Left lung (tissue), 10 donors: ENCODE data around the gene ADAMTS16. TPM values are rescaled to one million over a fixed set of nuclear protein-coding genes. Genes with fewer than 3 reads are reported as not detected.

Source experiments
- ATAC-seq: fragments of 200-7000 bp; cut with Tn5 transposase; one replicate; pipeline ENCODE4 v1.9.1; 2020; ENCODE audit warnings: moderate library complexity
- DNase-seq, 4 donors: peaks; one replicate each; pipeline ENCODE4 v3.0.0-alpha.2; 2013 to 2020
- H3K27ac ChIP-seq, 2 donors: fragments of 200-600 bp; sonication (generic) in 1 of 2; one replicate each; pipeline versions ENCODE4 v1.5.0 to v1.8.0; 2020 to 2021
- H3K27me3 ChIP-seq, 2 donors: fragments of 200-600 bp; sonication (generic) in 1 of 2; one replicate each; pipeline versions ENCODE4 v1.5.0 to v1.8.0; 2020 to 2021
- H3K36me3 ChIP-seq, 2 donors: fragments of 200-600 bp; sonication (generic) in 1 of 2; one replicate each; pipeline versions ENCODE4 v1.5.0 to v1.8.0; 2020 to 2021
- H3K4me1 ChIP-seq, 2 donors: fragments of 200-600 bp; one replicate each; pipeline ENCODE4 v1.8.0; 2021
- H3K4me3 ChIP-seq, 2 donors: fragments of 200-600 bp; sonication (generic) in 1 of 2; one replicate each; pipeline versions ENCODE4 v1.5.0 to v1.8.0; 2020 to 2021; ENCODE audit warnings: mild to moderate bottlenecking in 1 of 2
- H3K9me3 ChIP-seq, 2 donors: fragments of 200-600 bp; sonication (generic) in 1 of 2; one replicate each; pipeline versions ENCODE4 v1.5.0 to v1.8.0; 2020 to 2021
- intact Hi-C, 2 donors: fragments of 100-400 bp; cut with DNase I; formaldehyde crosslinking; loops; one replicate each; pipeline versions ENCODE4 v1.11.2 to v1.14.2; 2022
- polyA plus RNA-seq, 6 donors: library from polyadenylated mRNA; unstranded; fragments of 120-200 nt; gene quantifications; one replicate each; pipeline ENCODE4 v1.2.1, GENCODE V29; 2013; ENCODE audit not compliant: insufficient read length in 6 of 6
- total RNA-seq, 2 donors: library from RNA; stranded (reverse); fragmentation: NEBNext Ultra II Directional; extraction: Animal tissue kit (Norgen Biotek cat#: 25700); gene quantifications; one replicate each; pipeline ENCODE4 v1.2.1, GENCODE V29; 2021
- TF ChIP-seq, protein P1 (sequence below), 2 donors: fragments of 200-600 bp; sonication (generic) in 1 of 2; IDR thresholded peaks; one replicate each; pipeline versions ENCODE4 v1.5.0 to v1.8.0; 2021; ENCODE audit warnings: antibody characterized with exemption in 2 of 2
- donor health status: DM: no; HTN: yes; CAD: no.
- donor health status: DM: no; HTN: no; CAD: no.

The ADAMTS16 gene
- total and polyA plus RNA-seq, 8 donors = 0.29 to 28.7 (median 1.1) TPM

DNA sequence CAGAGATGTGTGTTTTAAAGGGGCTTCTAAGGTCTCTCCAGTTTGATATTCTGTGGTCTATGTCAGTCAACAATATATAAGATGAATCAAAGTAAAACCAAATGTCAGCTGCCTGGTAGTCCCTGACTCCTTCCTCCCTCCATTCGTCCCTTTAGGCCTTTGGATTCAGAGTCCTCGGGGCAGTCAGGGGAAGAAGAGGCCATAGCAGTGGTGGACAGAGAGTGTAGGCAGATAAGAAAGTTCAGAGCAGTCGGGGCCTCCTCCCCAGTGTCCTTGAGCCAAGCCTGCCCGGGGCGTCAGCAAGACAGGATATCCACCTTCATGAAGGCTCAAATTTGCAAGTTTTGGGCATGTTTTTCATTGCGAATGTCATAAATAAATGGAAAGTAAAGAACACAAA, 110.6 kb downstream of the ADAMTS16 start:
- no peaks in the 10 kb centered on the region for H3K4me1 ChIP-seq
- peaks cover 0 to 25% of the 10 kb centered on the region in 2 donors for H3K9me3 ChIP-seq
- H3K36me3 ChIP-seq = no peaks in the 10 kb centered on the region
- no peak for ATAC-seq
- intact Hi-C loops = no loop called here
- no peak overlapping the region for H3K27ac ChIP-seq
- TF ChIP-seq, protein P1, sequence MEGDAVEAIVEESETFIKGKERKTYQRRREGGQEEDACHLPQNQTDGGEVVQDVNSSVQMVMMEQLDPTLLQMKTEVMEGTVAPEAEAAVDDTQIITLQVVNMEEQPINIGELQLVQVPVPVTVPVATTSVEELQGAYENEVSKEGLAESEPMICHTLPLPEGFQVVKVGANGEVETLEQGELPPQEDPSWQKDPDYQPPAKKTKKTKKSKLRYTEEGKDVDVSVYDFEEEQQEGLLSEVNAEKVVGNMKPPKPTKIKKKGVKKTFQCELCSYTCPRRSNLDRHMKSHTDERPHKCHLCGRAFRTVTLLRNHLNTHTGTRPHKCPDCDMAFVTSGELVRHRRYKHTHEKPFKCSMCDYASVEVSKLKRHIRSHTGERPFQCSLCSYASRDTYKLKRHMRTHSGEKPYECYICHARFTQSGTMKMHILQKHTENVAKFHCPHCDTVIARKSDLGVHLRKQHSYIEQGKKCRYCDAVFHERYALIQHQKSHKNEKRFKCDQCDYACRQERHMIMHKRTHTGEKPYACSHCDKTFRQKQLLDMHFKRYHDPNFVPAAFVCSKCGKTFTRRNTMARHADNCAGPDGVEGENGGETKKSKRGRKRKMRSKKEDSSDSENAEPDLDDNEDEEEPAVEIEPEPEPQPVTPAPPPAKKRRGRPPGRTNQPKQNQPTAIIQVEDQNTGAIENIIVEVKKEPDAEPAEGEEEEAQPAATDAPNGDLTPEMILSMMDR (IDR thresholded peaks at IDR 0.05) = no peak
- no peaks in the 10 kb centered on the region for H3K27me3 ChIP-seq
- no peak for DNase-seq
- H3K4me3 ChIP-seq = no peak overlapping the region

DNA sequence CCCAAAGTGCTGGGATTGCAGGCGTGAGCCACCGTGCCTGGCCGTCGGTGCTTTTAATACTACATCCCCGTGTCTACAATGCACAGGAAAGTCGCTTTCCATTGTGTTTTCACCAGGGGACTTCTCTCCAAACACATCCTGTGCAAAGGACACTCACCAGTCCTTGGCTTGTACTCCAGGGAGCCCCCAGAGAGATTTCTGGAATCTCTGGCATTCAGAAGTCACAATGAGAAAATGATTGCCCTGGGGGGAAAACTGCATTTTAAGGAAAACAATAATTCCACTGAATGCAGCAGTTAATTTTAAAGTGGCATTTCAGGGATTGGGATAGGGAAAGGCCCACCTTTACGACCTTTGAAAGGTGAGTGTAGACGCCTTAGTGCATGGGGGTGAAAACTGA, 112.0 kb downstream of the ADAMTS16 start:
- no peak for ATAC-seq
- no peak for DNase-seq
- H3K4me3 ChIP-seq = no peak overlapping the region
- no peaks in the 10 kb centered on the region for H3K4me1 ChIP-seq
- H3K9me3 ChIP-seq = peaks cover 0 to 34% of the 10 kb centered on the region in 2 donors
- intact Hi-C loops = no loop called here
- TF ChIP-seq, protein P1 (IDR thresholded peaks at IDR 0.05) = no peak
- no peaks in the 10 kb centered on the region for H3K27me3 ChIP-seq
- no peaks in the 10 kb centered on the region for H3K36me3 ChIP-seq
- H3K27ac ChIP-seq = no peak overlapping the region

DNA sequence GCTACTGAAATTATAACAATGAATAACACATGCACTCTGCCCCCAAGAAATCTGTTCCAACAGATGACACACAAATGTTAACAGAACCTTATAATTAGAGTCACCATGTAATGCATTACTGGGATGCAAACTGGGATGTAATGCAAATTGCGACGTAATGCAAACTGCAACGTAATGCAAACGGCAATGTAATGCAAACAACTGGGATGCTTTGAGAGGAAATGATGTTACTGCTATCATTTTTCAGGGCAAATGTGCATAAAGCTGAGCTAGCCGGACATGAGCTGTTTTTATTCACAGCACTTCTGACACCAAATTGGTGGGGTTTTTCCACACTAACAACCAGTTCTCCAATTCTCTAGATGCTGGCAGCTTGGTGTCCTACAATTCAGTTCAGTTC, 117.2 kb downstream of the ADAMTS16 start:
- intact Hi-C loops = no loop called here
- DNase-seq (no peak), ATAC-seq (no peak)
- H3K36me3 ChIP-seq = no peaks in the 10 kb centered on the region
- H3K9me3 ChIP-seq = peaks cover 0 to 30% of the 10 kb centered on the region in 2 donors
- TF ChIP-seq, protein P1 (IDR thresholded peaks at IDR 0.05) = no peak
- H3K27ac ChIP-seq = no peak overlapping the region
- H3K4me1 ChIP-seq = no peaks in the 10 kb centered on the region
- H3K4me3 ChIP-seq = no peak overlapping the region
- no peaks in the 10 kb centered on the region for H3K27me3 ChIP-seq

DNA sequence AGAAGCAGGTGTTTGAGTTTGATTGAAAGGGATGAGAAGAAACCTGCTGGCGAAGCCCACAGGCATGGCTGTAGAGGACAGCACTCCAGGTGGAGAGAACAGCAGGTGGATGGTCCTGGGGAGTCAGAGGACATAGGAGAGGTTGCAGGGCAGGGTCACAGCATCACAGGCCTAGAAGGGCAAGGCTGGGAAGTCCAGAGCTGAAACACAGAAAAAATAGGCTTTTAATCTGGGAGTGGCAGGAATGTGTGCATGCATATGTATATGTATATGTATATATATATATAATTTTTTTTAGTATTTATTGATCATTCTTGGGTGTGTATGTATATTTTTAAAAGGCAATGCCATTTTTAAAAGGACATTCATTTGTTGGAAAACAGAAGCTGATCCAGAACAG, 118.4 kb downstream of the ADAMTS16 start:
- H3K36me3 ChIP-seq = no peaks in the 10 kb centered on the region
- DNase-seq (no peak), ATAC-seq (no peak)
- H3K9me3 ChIP-seq = peaks cover 0 to 28% of the 10 kb centered on the region in 2 donors
- TF ChIP-seq, protein P1 (IDR thresholded peaks at IDR 0.05) = no peak
- H3K27me3 ChIP-seq = no peaks in the 10 kb centered on the region
- H3K4me1 ChIP-seq = no peaks in the 10 kb centered on the region
- intact Hi-C loops = no loop called here
- no peak overlapping the region for H3K4me3 ChIP-seq
- H3K27ac ChIP-seq = no peak overlapping the region

DNA sequence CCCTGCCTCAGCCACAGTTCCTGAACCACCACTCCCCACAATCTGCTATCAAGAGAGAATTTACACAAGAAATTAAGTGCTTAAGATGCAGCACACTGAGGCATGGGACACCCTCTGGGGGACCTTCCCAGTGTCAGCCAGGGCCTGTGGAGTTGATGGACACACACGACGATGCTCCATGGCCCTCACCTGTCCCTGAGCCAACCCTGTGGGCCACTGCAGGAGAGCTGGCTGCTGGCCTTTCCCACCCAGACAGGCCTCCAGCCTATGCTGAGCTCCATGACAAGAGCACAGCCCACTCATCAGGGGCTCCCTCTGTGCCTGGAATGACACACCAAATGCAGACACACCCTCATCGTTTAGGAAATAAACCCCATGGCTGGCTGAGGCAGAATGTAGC, 124.6 kb downstream of the ADAMTS16 start:
- no peaks in the 10 kb centered on the region for H3K27me3 ChIP-seq
- ATAC-seq (no peak), DNase-seq (no peak)
- no peaks in the 10 kb centered on the region for H3K4me1 ChIP-seq
- peaks cover 0 to 2% of the 10 kb centered on the region in 2 donors for H3K9me3 ChIP-seq
- no peak overlapping the region for H3K27ac ChIP-seq
- H3K4me3 ChIP-seq = no peak overlapping the region
- TF ChIP-seq, protein P1 (IDR thresholded peaks at IDR 0.05) = no peak
- intact Hi-C loops = no loop called here
- H3K36me3 ChIP-seq = no peaks in the 10 kb centered on the region
